ENCODE measurements around the gene CYBRD1.

CYBRD1 gene

DNA sequence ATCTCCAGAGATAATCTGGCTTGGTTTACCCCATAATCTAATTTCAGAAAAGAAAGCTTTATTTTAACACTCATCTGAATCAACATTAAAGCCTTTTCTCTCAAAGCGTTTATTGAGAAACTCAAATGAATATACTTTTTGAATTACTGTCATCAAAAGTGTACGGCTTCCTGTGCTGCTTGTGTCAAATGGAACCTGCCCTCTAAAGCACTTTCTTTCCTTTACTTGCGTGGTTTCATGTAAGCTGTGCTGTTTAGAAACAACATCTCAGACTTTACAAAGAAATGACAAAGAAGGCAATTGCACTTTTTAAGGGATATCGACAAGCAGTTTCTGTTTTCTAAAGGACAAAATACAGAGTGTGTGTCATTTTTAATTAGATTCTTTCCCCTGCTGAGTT is 35.1 kb downstream of the CYBRD1 start:
- DNase-seq = no peak

DNA sequence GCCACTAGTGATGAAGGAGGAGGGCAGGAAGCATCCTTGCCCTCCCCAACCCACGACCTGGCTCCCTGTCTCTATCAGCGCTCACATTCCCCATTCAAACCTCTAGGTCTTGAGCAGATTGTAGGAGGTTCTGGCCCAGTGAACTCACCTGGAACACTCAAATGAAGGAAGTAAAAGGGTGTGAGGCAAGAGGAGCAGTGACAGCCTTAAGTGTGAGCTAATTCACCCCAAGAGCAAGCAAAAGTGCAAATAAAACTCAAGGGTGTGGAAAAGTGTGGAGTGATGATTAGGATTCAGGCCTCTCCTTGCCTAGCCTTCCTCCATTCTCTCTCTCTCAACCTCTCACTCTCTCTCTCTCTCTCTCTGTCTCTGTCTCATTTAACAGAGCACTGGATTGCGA is 41.0 kb downstream of the CYBRD1 start:
- no peak for DNase-seq

DNA sequence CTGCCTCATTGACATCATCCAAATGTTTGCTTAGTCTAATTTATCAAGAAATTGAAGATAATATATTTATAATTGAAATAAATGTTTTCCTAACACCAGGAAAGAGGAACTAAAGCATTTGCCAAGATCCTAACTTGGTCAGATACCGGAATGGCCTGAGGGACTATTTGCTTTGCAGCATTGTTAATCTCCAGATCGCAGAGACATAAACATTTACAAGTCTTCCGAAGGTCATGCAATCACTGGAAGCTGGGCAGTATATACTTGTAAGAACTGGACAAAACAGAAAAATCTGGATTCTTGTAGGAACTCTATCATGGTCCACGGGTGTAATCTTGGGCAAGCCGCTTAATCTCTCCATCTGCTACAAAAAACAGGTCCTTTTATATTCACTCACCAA is 42.2 kb downstream of the CYBRD1 start:
- DNase-seq = no peak

DNA sequence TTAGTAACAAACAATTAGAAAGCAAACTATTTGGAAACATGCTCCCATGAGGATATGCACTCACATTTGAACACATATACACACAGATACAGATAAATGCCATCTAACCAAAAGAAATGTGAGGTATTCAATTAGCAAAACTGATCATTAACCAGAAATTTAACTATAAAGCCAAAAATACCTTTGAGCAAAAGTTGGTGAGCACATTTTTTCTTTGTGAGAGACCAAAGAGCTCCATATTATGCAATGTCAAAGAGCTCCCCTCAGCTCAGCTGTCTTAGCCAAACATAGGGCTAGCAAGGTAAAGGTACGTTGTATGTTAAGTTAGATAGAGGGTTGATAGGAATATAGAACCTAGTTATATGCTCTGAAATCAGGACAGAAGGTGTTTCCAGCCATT is 43.8 kb downstream of the CYBRD1 start:
- no peak for DNase-seq

DNA sequence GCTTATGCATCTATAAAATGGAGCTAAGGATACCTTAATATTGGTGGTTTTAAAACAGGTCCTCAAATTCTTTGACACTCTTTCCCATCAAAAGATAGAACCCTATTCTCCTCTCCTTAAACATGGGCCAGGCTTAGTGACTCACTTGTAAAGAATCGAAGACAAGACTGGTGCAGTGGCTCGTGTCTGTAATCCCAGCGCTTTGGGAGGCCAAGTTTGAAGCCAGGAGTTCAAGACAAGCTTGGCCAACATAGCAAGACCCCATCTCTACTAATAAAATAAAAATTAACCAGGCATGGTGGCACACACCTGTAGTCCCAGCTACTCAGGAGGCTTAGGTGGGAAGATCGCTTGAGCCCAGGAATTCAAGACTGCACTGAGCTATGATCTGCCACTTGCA is 44.5 kb downstream of the CYBRD1 start:
- DNase-seq = no peak

DNA sequence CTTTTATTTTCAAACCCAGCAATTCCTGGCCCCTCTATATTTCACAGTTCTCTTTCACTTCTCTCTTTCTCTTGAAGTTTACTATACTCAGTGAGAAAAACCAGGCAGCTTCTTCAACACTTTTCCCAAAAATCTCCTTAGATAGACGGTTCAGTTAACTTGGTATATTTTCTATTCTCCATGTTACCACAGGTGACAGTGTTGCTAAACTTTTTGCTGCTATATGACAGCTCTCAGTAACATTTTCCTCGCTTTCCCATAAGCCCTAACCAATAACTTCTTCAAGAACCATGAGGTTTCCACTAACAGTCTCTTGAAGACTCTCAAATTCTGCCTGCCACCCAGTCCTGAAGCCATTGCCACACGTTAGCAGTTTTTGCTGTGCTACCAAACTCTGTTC is 45.8 kb downstream of the CYBRD1 start:
- DNase-seq = no peak

DNA sequence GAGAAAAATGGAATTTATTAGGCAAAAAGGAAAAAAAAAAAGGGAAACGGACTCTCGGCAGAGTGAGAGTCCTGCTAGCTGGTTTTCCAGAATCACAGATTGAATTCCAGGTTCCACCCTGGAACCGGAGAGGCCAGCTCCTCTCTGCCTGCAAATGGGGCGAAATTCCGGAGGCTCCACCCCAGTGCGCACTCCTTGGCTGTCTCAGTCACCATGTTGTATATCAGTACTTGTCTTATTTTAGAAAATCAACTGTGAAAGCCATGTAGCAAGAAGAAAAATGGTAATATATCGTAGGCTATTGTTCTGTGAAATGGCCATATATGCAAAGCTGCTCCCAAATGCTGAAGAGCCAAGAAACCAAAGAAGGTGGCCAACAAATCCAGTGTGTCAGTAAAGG is 49.4 kb downstream of the CYBRD1 start:
- no peak for DNase-seq

DNA sequence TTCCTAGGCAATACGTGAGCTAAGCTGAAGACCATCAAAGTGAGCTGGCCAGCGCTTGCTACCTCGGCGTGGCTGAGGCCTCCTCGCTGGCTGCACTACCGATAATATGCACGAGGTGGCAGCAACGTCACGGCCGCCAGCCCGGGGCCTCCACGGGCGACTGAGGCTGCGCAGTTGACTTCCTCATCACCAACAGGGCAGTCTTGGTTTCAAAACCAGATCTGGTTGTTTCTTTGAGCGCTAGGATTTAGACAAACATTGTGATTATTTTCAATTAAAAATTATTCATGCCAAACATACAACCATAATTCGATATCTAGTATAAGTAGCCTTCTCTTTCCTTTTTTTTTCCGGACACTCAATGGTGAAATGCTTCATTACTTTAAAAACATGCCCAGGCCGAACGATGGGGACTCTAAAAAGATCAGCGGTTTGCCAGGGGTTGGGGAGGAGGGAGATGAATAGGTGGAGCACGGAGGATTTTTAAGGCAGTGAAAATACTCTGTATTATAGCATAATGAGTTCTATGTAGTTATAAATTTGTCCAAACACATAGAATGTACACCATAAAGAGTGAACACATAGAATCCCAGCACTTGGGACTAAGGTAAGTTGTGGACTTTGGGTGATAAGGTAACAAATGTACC is 52.0 kb downstream of the CYBRD1 start:
- peak; percentile 86 for DNase-seq

DNA sequence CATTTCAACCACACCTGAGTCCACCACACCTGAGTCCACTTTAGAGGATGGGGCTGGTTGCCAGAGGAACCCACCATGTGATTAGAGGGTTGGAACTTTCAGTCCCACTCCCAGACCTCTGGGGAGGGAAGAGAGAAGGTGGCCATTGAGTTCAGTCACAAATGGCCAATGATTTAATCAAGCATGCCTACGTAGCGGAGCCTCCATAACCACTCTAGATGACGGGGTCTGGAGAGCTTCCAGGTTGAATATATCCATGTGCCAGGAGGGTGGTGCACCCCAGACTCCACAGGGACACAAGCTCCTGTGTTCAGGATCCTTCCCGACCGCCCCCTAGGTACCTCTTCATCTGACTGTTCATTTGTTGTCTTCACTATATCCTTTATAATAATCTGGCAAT is 53.3 kb downstream of the CYBRD1 start:
- no peak for DNase-seq

DNA sequence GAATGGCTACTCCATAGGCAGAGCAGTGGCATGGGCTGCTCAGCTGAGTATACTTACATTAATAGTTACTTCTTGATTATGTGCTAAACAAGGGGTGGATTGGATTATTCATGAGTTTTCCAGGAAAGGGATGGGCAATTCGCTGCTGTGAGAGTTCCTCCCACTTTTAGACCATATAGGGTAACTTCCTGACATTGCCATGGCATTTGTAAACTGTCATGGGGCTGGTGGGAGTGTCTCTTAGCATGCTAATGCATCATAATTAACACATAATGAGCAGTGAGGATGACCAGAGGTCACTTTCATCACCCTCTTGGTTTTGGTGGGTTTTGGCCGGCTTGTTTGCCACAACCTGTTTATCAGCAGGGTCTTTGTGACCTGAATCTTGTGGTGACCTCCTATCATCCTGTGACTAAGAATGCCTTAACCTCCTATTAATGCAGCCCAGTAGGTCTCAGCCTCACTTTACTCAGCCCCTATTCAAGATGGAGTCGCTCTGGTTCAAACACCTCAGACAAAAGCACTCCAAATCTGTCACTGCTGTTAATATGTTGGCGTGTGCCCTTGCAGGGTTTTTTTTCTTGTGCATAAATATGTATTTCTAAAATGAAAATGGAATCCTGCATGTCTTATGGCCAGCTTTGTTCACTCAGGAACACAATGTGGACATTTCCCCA is 56.0 kb downstream of the CYBRD1 start:
- no peak for DNase-seq

DNA sequence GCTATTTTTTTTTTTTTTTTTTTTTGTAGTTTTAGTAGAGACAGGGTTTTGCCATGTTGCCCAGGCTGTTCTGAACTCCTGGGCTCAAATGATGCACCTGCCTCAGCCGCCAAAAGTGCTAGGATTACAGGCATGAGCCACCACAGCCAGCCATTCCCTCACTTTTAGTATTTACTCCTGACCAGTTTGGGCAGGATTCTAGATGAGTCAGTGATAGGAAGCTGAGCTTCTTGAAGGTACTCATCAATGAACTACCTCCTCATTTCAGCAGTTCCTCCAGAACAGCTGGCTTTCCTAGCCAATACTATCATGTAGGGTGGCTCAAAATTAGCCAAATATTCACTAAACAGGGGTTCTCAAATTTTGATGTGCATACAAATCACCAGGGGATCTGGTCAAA is 57.2 kb downstream of the CYBRD1 start:
- no peak for DNase-seq

DNA sequence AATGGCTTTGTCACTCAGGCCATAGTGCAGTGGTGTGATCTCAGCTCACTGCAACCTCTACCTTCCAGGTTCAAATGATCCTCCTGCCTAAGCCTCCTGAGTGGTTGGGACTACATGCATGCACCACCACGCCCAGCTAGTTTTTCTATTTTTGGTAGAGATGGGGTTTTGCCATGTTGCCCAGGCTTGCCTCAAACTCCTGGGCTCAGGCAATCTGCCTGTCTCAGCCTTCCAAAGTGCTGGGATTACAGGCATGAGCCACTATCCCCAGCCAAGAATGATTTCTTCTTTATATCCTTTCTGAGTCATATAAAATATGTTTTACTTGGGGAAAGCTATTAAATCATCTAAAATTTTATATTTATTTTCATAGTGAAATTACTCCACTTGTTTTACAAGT is 61.3 kb downstream of the CYBRD1 start:
- DNase-seq = no peak

DNA sequence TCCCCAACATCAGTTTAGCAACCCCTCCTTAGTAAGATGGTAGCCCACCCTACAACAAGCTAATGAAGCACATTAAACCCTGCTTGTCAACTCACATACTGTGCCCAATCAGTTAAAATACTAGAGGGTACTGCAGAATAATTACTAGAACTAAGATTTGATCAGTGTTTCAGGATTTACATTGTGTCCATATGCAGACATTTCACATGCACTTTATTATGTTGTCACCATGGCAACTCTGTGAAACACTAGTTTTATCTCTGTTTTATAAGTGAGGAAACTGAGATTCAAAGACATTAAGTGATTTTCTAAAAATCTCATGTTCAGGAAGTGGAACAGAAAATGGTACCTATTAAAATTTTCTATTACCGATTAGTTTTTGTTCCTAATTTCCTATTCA is 61.7 kb downstream of the CYBRD1 start:
- no peak for DNase-seq

DNA sequence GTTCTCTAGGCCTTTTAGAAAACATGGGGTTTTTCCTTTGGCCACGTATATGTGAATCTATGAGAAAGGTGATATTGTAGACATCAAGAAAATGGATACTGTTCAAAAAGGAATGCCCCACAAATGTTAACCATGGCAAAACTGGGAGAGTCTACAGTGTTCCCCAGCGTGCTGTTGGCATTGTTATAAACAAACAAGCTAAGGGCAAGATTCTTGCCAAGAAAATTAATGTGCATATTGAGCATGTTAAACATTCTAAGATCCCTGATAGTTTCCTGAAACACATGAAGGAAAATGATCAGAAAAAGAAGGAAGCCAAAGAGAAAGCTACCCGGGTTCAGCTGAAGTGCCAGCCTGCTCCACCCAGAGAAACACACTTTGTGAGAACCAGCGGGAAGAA is 64.9 kb downstream of the CYBRD1 start:
- DNase-seq = no peak

DNA sequence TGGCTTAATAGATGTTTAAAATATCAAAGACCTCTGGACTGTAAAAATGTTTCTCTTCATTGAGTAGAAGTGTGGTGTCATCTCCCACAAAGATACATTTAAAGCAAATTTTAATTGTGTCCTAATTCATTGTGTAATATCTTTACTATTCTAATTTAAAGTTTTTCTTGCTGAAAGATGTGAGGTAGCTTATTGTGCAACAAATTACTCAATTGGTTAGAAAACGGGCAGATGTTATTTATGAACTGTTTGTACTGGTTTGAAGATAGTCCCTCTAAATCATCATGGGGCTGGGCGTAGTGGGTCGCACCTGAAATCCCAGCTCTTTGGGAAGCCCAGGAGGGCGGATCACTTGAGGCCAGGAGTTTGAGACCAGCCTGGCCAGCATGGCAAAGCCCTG is 65.3 kb downstream of the CYBRD1 start:
- no peak for DNase-seq

DNA sequence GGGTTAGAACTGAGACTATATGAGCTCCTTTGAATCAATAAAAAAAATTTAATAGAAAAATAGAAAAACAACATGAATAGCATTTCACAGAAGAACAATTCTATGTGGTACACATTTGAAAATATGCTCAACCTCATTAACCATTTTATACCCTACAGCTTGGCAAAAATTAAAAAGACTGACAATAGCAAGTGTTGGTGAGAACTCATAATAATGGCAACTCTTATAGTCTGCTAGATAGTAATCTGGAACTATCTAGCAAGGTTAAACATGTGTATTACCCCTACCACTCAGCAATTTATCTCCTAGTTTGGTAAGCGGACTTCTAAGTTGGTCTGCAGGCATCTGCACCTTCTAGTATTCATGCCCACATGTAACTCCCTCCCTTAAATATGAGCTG is 67.8 kb downstream of the CYBRD1 start:
- DNase-seq = no peak

DNA sequence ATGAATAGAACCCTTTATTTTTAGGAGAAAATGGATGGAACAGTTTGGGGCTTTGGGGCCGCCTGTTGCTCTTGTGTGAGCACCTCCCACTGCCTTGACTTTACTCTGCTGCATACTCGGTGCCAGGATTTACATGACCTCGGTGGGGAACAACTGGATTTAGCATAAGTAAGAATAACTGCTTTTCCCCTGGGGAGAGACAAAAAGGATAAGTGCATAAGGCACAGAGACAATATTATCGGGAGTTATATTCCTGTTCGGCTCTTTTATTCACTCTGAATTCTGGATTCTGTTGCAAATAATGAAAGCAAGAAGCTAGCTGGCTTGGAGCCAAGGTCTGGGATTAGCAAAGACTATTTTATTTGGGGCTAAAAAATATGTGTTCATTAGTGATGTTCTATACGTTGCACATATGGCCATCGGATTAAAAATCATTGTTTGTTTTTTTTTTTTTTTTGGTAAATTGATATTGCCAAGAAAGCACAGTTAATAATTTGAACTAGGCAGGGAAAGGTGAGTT is 69.8 kb downstream of the CYBRD1 start:
- DNase-seq = no peak

DNA sequence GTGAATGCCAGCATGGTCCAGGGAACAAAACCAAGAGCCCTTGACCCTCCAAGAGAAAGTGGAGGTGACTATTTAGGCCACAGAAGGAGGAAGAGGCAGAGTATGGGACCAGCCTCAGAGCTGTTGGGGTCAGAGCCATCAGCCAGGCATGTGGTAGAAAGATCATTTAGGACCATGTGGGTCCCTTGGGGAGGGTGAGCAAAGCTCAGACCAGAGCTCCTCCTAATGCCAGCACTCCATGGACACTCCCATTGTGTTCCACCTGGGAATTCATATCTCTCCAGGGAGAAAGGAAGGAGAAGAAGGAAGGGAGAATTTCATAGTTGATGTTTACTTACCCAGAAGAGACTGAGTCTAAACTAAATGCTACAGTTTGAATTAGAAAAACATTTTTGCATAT is 73.2 kb downstream of the CYBRD1 start:
- no peak for DNase-seq

DNA sequence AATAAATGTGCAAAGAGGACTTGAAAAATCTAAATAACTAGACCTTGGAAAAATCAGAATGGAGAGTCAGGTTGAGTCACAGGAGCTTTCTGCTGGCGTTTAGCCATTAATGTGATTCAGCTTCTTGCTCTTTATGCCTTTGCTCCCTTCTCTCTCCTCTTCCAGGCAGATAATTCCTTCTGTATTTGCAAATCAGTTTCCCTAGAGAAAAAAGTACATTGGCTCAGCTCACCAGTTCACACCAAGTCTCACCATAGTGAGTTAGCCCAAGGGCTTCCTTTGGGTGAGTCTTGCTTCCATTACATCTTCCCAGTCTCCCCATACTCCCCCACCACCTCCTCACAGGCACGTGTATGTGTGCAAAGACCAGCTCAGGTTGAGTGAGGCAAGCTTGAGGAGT is 73.6 kb downstream of the CYBRD1 start:
- DNase-seq = no peak

DNA sequence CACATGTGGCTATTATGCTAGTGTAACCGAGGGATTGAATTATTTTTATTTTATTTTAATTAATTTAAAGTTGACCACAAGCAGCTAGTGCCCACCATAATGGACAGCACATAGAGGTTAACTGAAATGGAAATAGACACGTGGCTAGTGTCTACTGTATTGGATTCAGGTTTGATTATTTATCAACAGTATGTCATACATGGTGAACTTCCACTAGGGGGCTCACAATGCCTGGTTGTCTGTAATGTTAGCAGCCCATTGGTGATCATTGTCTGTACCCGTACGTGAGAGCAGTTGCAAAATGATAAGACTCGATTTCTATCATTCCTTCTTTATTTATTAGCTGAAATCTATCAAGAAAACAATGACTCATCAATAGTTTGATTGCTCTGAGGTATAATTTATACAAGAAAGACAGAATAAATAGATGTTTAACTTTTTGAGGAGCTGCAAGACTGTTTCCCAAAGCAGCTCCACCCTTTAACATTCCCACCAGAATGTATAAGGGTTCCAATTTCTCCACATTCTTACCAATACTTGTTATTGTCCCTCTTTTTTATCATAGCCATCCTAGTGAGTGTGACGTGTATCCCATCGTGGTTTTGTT is 76.5 kb downstream of the CYBRD1 start:
- DNase-seq = peak; percentile 34

DNA sequence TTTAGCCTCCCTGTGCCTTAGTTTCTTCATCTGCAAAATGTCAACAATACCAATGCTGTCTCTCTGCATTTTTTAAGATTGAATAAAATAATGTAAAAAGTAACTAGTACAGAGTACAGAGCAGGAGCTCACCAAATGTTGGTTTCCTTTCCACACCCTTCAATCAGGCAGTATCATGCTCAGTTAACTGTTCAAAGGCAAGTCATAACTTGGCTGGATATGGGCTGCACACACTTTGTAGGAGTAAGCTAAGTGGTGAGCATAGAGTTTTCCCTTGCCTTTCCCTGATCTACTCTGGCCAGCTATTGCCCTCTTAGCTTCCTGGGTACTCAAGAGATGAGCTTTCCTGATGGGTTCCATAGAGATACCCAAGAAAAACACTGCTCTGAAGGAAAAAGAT is 77.9 kb downstream of the CYBRD1 start:
- no peak for DNase-seq

DNA sequence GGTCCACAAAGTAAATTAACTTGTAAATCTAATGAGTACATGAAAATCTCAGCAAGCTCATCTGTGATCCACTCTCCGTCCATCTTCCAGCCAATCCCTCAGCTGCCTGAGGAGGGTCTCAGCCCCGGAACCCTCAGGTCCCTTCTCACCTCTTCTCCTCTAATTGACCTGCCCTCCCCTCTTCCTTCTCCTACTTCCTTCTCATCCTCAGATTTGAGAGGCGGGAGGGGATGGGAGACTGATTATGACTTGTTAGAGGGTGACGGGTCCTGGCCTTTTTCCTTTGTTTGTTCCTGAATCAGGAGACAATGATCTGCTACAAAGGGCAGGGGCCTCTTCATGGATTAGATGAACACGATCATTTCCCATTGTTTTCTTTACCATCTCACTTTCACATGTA is 80.1 kb downstream of the CYBRD1 start:
- no peak for DNase-seq

All from retina (tissue), 1 donor.